NOMO-1 treated with dmso at 0.1 percent for 144 hours (cell line): Measurements from ENCODE around the gene RAP1GAP2.
"Not testable (repeated sequence)": the region's sequence is repeated elsewhere in the genome, so short reads cannot be mapped to it uniquely, and the experiment has no call there.

Experiments
- DNase-seq: peaks from one replicate; lab custom pipeline; 2025; ENCODE audit not compliant: unreplicated experiment; lab: John Stamatoyannopoulos, UW

RAP1GAP2 gene

DNA sequence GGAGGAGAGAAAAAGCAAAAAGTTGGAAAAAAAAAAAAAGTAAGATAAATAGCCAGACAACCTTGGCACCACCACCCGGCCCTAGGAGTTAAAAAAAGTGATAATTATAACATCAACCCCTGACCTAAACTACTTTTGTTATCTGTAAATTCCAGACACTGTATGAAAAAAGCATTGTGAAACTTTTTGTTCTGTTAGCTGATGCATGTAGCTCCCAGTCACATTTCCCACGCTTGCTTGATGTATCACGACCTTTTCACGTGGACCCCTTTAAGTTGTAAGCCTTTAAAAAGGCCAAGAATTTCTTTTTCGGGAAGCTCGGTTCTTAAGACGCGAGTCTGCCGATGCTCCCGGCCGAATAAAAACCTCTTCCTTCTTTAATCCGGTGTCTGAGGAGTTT is 10.9 kb upstream of the RAP1GAP2 start:
- DNase-seq: not testable (repeated sequence)

DNA sequence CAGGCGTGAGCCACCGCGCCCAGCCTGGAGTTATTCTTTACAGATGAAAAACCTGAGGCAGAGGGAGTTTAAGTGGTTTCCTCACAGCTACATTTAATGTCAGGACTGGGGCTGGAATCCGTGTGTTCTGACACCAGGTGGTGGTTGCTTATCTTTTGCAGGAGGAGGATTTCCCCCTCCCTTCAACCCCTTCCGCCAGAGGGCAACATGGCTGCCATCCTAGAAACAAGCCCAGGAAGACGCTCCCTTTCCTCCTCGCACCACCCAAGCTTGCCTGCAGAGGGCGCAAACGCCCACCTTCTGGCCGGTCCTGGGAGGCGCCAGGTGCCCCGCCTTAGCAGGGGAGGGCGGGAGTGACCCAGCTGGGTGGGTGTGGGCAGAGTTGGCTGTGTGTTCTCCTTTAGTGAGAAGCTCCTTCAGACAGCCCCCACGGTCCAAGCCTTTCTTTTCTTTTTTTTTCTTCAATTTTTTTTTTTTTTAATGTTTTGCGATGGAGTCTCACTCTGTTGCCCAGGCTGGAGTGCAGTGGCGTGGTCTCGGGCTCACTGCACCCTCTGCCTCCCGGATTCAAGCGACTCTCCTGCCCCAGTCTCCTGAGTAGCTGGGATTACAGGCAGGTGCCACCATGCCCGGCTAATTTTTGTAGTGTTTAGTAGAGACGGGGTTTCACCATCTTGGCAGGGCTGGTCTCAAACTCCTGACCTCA is 9.9 kb upstream of the RAP1GAP2 start:
- DNase-seq: peak; percentile 86

DNA sequence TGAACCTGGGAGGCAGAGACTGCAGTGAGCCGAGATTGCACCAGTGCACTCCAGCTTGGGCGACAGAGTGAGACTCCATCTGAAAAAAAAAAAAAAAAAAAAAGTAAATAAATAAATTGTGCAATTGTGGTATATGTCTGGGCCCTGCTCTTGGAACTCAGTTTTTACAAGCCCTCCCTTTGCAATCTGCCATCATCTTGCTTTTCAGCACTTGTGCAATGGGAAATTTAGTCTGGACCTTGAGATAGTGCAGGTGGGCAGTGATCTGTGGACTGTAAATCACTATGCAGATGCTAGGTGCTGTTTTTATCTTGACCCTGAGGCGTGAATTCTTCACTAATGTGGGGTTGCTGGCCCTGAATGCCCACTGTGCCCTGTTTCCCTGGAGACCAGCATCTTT is 6.5 kb upstream of the RAP1GAP2 start:
- DNase-seq: no peak

DNA sequence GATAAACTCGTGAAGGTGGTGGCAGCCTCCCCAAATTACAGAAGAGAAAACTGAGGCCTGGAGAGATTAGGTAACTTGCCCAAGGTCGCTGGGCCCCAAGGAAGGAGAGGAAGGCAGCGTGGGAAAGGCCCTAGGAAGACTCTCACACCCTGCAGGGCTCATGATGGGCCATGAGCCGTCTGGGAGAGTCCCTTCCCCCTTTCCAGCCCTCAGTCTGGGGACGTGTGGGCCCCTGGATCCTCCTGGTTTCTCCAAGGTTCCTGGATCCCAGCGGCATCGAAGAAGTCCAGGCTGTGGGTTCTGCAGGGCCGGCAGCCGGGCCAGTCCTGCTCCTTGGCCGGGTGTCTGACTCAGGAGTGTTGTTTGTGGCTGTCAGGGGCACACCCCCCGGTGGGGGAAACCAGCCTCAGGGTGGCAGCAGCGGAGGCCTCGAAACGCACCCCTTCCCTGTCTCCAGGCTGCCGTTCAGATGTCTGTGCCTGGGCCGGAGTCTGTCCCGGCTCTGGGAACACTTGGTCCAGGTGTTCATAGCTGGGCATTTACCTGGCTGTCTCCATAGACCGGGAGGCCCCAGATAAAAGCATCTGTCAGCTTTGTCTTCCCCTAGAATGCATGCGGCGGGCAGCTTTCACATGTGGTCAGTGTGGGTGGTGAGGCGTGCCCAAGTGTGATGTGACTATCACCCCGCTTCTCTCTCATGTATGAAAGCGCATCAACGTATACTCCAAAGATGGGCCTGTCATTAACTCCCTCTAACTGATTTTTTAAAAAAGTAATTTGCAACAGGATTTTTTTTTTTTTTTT is 3.7 kb upstream of the RAP1GAP2 start:
- DNase-seq: no peak

DNA sequence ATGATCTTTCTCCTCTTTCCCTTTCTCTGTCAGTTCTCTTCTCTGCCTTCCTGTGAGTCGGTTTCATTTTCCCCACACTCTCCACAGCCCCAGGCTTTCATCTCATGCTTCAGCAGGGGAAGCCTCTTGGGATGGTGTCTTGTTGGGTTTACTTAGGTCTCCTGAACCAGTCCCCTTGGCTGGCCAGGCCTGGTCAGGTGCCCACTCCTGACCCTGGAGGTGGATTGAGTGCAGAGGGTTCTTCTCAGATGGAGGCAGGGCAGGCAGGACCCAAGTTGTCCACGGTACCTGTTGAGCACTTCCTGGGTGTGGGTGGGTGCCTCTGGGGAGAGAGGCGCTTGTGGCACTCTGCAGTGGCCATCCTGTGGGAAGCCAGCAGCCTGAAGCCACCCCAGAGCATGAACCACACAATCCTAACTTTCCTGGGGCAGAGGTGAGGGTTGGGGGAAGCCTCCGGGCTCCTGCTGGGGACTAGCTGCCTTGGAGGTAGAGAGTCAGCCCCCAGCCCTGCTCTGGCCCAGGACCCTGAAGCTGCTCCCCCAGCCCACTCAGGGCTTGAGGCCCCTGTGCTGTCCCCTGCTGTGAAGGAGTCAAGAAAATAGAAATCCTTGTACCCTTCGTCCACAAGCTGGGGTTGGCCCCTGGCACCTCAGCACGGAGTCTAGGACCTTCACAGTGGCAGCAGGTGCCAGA is 2.0 kb upstream of the RAP1GAP2 start:
- no peak for DNase-seq

DNA sequence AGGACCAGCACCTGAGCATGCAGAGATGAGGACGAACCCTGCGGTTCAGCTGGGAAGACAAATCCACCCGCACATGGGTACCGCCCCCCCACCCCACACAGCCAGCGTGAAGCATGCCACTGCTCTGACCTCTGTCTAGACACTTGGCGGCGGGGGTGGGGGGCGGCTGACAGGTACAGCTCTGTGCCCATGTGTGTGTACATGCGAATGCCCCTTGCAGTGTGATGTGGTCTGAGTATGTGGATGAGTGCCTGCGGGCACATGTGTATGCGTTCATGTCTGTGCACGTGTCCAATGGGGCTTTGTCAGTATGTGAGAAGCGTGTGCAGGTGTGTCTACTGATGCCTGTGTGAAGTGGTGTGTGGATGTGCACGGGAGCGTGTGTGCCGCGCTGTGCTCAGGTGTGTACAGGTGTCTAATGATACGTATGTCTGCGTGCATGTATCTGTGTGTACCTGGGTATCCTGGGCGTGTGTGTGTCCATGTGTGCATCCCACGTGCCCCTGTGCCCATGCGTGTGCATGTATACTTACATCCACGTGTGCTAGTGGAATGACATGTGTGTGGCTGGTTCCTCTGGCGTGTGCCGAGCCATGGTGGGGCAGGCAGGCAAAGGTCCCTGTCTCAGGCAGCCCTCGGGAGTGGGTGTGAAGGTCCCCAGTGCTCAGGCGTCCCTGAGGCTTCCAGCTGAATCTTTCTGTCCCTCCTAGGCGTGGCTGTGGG is 636 bp upstream of the RAP1GAP2 start:
- peak; percentile 60 for DNase-seq

DNA sequence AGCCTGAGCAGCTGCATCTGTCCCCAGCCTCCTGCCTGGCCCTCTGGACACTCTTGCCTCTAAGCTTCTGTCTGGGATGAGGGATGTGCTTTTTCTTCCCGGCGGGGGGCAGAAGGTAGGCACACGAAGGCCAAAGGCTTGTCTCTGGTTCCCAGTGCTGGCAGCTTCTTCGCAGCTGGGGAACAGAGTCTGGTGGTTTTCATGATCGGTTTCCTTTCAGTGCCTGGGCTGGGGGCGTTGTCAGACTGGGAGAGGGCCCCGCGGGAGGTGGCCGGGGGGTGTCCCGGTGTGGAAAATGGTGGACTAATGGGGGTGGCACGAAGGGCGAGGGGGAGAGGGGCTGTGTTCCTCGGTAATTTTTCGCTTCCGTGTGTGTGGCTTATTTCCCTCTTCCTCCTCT is 988 bp downstream of the RAP1GAP2 start:
- DNase-seq: no peak

DNA sequence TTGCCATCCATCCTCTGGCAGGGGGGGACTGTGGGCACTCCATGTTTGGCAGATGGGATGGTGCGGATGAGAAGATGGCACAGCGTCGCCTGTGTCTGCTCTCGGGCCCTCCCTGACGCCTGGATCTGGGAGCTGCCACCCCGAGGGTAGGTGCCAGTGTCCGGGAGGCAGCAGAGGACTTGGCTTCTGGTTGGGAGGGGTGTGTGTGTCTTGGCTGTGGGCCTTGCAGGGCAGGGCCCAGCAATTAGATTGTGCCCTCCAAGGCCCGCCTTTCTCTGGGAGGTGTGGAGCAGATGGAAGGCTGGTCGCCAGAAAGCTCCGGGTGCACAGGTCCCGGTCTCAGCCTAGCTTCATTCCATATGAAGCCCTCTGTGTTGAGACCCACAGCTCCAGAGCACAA is 1.4 kb downstream of the RAP1GAP2 start:
- DNase-seq: no peak

DNA sequence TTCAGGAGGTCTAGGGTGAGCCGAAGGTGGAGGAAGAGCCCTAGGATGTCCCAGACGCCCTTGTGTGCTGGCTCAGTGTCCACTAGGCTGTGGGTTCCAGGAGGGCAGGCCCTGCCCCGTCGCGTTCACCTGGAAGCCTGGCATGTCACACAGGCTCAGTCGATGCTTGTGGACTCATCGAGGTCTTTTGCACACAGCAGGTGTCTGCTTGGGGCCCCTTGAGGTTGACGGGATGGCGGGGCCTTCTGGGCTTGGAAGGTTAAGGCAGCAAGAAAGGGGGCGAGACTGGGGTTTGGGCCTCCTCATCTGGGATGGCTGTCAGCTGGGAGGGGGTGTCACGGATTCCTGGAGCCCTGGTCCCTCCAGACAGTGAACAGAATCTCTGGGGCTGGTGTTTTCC is 1.9 kb downstream of the RAP1GAP2 start:
- DNase-seq: no peak

DNA sequence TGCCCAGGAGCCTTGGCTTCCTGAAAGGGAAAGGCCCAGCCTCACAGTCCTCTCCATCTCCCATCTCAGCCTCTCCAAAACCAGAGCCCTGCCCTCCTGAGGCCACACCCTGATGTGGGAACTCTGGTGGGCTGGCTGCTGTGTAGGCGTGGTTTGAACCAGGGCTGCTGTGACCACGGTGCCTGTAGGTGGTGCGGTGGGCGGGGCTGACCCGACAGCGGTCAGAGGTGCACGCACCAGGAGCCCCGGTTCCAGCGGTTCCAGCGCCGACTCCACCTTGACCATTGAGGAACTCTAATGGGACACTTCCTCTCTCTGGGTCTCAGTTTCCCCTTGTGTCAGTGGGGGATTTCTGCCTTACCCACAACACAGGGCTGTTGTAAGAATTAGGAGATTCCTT is 2.4 kb downstream of the RAP1GAP2 start:
- DNase-seq: no peak

DNA sequence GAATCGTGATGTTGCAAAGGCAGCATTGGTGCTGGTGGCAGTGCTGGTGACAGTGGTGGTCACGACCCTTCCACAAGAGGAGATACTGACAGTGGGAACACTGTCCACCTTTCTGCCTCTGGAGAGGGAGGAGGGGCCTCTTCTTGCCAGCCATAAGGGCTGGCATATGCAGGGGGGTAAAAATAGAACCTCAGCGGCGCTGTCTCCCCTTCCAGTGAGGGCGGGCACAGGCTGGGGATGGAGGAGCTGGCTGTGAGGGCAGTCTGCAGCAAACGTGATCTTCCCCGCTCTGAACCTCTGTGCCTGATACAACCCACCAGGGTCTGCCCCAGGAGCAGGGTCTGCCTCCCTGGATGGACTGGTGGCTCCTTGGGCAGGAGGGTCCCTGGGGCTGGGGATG is 3.4 kb downstream of the RAP1GAP2 start:
- DNase-seq: no peak

DNA sequence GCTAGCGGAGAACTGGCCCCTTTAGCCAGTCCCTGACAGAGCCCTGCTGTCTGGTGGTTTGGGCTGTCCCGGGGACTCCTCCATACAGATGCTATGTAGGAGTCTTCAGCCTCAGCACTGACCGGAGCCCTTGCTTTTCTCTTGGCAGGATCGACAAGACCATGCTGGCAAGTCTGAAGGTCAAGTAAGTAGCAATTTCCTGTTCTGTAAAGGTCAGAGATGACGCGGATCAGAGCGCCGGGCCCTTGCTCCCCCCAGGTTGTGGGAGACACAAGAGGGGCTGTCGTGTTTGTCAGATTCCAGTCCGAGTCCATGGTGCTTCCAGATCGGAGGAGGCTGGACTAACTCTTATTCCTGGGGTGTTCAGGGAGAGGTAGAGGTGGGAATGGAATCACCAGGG is 4.1 kb downstream of the RAP1GAP2 start:
- DNase-seq: no peak

DNA sequence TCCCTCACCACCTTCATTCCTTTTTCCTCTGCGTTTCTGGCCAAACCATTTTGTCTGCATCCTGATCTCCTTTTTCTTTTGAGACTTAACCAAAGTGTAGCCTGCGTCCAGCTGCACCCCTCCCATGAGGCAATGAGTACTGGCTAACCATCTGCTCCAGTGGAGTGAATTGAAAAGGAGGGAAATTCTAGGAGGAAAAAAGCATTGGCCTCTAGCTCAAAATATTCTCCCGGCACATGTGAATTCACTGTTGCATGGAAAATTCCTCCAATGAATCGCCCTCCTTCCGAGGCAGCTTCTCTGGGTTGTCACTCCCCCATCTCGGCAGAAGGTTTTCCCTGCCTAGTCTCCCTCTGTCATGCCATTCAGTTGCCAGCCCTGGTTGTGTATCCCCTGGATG is 5.6 kb downstream of the RAP1GAP2 start:
- no peak for DNase-seq

DNA sequence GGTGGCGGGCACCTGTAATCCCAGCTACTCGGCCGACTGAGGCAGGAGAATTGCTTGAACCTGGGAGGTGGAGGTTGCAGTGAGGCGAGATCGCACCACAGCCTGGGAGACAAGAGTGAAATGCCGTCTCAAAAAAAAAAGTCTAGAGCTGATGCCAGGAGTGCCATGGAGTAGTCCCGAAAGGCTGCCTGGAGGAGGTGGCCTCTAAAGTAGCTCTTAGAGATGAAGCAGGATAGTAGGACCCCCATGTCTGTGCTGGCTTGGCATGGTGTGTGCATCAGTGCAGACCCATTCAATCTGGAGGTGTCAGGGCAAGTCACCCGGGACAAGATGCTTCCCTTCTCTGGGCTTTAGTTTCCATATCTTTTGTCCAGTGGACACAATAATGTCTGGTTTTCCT is 6.3 kb downstream of the RAP1GAP2 start:
- no peak for DNase-seq

DNA sequence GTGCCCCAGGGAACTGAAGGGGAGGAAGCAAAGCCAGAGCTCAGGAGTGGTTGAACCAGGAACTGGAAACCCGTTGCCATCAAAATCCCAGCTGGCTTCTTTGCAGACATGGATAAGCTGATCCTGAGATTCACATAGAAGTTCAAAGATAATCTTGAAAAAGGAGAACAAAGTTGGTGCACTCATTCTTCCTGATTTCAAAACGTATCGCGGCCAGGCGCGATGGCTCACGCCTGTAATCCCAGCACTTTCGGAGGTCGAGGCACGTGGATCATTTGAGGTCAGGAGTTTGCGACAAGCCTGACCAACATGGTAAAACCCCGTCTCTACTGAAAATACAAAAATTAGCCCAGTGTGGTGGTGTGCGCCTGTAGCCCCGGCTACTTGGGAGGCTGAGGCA is 7.1 kb downstream of the RAP1GAP2 start:
- DNase-seq: no peak

DNA sequence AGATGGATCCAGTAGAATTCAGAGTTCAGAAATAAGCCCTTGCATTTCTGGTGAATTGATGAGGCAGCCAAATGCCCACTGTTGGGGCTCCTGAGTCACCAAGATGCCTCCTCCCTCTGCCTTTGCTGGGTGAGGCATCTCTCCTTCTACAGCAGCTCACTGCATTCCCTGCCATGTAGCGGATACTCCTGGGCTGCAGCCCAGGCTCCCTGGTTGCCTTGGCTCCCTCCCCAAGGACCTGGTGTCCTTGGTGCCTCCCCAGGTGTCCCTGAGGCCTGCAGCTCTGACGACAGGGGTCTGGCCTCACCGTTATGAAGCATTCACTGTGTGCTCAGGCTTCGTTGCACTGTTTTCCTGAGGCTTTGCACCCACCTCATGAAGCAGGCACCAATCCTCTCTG is 7.7 kb downstream of the RAP1GAP2 start:
- DNase-seq: no peak

DNA sequence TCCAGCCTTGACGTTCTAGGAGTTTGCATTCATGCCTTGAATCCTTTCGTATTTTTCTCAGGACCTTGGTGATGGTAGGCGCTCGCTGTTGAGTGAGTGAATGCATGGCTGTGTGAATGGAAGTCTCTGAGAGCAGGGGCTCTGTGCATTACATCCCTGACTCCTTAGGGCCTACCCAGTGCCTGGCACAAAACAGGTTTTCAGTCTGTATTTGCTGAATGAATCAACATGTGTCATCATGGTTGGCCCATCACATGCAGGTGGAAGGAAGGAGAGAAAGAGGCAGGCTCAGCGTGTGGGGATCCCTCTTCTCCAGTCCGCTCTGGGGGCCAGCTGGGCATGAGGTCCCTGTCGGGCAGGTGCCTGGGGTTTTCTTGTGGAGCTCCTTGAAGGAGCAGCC is 8.7 kb downstream of the RAP1GAP2 start:
- no peak for DNase-seq

DNA sequence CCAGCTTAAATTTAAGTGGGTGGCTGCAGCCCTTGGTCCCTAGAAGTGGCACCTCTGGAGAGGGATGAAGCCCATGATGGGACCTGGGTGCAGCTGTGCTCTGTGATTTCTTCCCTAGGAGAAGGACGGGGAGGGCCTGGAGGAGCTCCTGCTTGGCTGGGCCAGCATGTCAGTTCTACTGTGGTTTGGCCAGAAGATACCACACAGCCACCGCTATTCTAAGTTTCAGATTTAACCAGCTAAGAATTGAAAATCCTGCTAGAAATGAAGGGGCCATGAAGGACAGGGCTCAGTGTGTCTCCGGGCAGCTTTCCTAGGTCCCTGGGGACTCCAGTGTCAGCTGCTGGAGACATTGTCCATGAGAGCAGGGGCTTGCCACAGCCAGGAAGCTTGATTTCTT is 9.7 kb downstream of the RAP1GAP2 start:
- no peak for DNase-seq

DNA sequence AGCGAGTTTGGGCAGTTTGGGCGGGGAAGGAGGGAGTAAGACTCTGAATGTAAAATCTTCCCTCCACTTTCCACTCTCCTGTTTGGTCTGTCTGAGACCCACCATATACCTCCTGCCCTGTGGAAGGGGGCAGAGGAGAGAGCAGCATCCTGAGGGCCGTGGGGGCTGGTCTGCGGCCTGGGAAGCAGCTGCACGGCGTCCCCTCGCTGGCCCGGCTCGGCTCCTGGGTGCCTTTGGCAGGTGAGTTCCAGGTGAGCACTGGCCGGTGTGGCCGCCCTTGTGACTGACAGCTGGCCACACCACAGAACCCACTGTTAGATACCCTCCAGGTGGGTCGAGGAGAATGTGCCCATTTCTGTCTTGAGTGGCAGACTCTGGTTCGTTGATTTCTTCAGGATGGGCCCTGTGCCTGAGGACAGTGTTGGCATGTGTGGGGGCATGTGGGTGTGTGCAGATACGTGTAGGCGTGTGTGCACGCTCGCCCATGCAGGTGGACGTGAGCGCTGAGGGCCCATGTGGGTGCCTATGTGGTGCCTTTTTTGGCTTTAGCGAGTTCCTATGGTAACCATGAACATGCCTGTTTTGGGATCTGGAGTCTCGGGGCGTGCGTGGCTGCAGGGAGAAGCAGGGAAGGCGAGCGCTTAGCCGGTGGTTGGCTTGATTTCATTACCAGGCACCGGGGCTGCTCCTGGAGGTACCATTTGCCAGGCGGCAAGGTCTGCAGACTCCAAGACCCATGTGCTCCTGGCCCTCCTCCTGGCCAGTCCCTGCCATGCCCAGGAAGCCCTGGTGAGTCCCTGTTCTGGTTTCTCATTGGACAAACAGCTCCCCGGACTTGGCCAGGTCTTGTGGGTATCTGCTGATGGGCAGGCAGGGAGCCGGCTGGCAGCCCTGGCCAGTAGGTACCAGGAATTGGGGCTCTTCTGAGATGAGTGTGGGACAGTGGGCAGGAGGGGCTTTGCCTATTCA is 12.4 kb downstream of the RAP1GAP2 start:
- DNase-seq: no peak

DNA sequence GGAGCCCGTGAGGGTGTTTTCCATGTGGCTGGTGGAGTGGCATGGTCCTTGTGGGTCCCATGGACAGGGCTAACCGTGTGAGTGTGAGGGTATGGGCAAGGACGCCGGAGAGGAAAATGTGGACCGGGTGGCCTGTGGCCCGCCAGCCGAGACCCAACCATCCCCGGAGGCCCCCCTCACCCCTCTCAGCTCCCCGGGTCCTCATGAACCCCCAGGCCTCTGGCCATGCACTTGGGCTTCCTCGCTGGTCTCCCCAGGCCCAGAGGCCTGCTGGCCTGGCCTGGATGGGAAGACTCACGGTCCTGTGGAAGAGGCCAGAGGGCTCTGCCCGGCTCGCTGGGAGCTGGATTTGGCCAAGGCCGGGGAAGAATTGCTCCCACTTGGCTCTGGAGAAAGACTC is 13.1 kb downstream of the RAP1GAP2 start:
- no peak for DNase-seq
